HEK293T (cell line): ENCODE measurements around the gene NFS1.
"Not testable (repeated sequence)": the region's sequence is repeated elsewhere in the genome, so short reads cannot be mapped to it uniquely, and the experiment has no call there.

Experiments
- BHLHE40 ChIP-seq: fragments of 450-650 bp; IDR thresholded peaks from 2 replicates; pipeline ENCODE4 v1.6.1; 2016; ENCODE audit warnings: mild to moderate bottlenecking, moderate library complexity, borderline replicate concordance
- ELF4 ChIP-seq: fragments of 450-650 bp; IDR thresholded peaks from 2 replicates; pipeline ENCODE4 v1.6.1; 2017; ENCODE audit warnings: antibody characterized with exemption
- FOXA1 ChIP-seq: fragments of 450-650 bp; IDR thresholded peaks from 2 replicates; pipeline ENCODE4 v1.6.1; 2016; ENCODE audit warnings: mild to moderate bottlenecking
- FOXK2 ChIP-seq: fragments of 450-650 bp; IDR thresholded peaks from 2 replicates; pipeline ENCODE4 v1.6.1; 2016; ENCODE audit warnings: mild to moderate bottlenecking
- FOXM1 ChIP-seq: fragments of 450-650 bp; IDR thresholded peaks from 2 replicates; pipeline ENCODE4 v1.6.1; 2017; ENCODE audit warnings: mild to moderate bottlenecking, borderline replicate concordance
- HDGF ChIP-seq: fragments of 450-650 bp; IDR thresholded peaks from 2 replicates; pipeline ENCODE4 v1.6.1; 2017; ENCODE audit warnings: antibody characterized with exemption, borderline replicate concordance
- NFRKB ChIP-seq: fragments of 450-650 bp; IDR thresholded peaks from 2 replicates; pipeline ENCODE4 v1.6.1; 2016; ENCODE audit warnings: mild to moderate bottlenecking, moderate library complexity
- SP1 ChIP-seq: fragments of 450-650 bp; IDR thresholded peaks from 2 replicates; pipeline ENCODE4 v1.6.1; 2017
- TARDBP ChIP-seq: fragments of 450-650 bp; IDR thresholded peaks from 2 replicates; pipeline ENCODE4 v1.6.1; 2016
- TF ChIP-seq, protein P1 (sequence below): fragments of 450-650 bp; IDR thresholded peaks from 2 replicates; pipeline ENCODE4 v1.6.1; 2016

DNA sequence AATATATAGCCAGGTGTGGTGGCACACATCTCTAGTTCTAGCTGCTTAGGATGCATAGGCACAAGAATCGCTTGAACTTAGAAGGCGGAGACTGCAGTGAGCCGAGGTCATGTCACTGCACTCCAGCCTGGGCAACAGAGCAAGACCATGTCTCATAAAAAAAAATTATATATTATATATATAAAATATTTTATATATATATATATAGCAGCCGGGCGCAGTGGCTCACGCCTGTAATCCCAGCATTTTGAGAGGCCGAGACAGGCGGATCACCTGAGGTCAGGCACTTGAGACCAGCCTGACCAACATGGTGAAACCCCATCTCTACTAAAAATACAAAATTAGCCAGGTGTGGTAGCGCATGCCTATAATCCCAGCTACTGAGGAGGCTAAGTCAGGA lies 13.8 kb downstream of the NFS1 start:
- TF ChIP-seq TARDBP, SP1, FOXM1, NFRKB, ELF4, HDGF, FOXK2, BHLHE40, FOXA1: not testable (repeated sequence)
- TF ChIP-seq, protein P1, sequence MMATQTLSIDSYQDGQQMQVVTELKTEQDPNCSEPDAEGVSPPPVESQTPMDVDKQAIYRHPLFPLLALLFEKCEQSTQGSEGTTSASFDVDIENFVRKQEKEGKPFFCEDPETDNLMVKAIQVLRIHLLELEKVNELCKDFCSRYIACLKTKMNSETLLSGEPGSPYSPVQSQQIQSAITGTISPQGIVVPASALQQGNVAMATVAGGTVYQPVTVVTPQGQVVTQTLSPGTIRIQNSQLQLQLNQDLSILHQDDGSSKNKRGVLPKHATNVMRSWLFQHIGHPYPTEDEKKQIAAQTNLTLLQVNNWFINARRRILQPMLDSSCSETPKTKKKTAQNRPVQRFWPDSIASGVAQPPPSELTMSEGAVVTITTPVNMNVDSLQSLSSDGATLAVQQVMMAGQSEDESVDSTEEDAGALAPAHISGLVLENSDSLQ: not testable (repeated sequence)
